ENCODE results near the gene LINC01488.

DNA sequence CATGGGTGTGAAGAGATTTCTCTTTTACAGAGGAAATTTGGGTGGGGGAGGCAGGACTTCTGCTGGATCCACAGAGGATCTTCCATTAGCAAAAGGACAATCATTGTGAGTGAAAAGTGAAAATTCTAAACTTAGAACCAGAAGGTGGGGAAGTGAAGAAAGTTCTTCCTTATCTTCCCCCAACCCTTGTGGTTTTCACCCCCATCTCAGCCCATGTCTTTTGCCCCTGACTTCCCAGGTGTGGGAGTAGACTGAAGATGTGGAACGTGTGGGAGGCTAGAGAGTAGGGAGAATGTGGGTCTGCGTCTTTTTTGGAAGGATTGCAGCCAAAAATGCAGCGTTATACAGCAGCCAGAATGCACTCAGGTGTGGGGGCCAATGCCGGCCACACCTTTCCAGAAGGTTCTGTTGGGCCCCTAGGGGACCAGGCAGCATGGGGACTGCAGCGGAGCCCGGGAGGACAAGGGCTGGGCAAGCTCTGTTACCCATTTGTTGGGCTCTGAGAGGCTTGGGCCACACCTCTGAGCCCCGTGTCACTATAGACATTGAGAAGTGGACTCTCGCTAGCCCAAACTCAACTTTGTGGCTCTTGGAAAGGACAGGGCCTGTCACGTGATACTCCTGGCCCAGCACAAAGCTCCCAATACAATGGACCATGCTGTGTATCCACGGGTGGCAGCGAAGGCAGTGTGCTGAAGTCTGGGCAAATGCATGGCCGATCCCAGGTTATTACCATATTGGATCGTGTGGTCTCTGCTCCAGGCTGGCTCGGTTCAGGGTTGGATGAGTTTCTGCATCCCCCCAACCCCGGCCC lies 32.8 kb upstream of the LINC01488 start:
- TF ChIP-seq POLR2A (IDR thresholded peaks at IDR 0.05) (no peak), CTCF (IDR thresholded peaks at IDR 0.05) (no peak)

All from ovary (tissue), 3 donors.